HepG2 (cell line): Measurements from ENCODE around the gene DNAL4. TPM values are rescaled to one million over a fixed set of nuclear protein-coding genes. Genes with fewer than 3 reads are reported as not detected.

Source experiments
- ATF4 ChIP-seq, 2 experiments: fragments of 450-650 bp in 1 of 2; sonication (generic) in 1 of 2; formaldehyde crosslinking; IDR thresholded peaks; 2 replicates each; pipeline versions ENCODE4 v1.5.0 to v1.8.0; 2020 to 2022; ENCODE audit warnings: mild to moderate bottlenecking in 1 of 2, missing genetic modification reagents in 1 of 2
- CBX2 ChIP-seq, 2 experiments: fragments of 200-600 bp in 1 of 2; sonication (generic); formaldehyde crosslinking in 1 of 2; IDR thresholded peaks; 2 replicates each; pipeline versions ENCODE4 v1.7.0 to v1.8.1; 2018 to 2022; ENCODE audit warnings: low read depth in 2 of 2, low read length in 1 of 2, mild to moderate bottlenecking in 1 of 2, missing genetic modification reagents in 1 of 2
- CENPX ChIP-seq: sonication (generic); formaldehyde crosslinking; IDR thresholded peaks from 2 replicates; pipeline ENCODE4 v1.9.0; 2021; ENCODE audit warnings: mild to moderate bottlenecking, missing genetic modification reagents, moderate library complexity
- ELF3 ChIP-seq: IDR thresholded peaks from 2 replicates; pipeline ENCODE4 v1.6.1; 2016; ENCODE audit warnings: missing genetic modification reagents, missing compliant biosample characterization
- ISX ChIP-seq: sonication (generic); formaldehyde crosslinking; conservative IDR thresholded peaks from 2 replicates; pipeline ENCODE4 v1.5.0; 2020; ENCODE audit warnings: missing genetic modification reagents
- KMT2B ChIP-seq: IDR thresholded peaks from 2 replicates; pipeline ENCODE4 v1.6.1; 2016; ENCODE audit warnings: missing genetic modification reagents, missing compliant biosample characterization
- NCOA2 ChIP-seq: sonication (generic); formaldehyde crosslinking; IDR thresholded peaks from 2 replicates; pipeline ENCODE4 v1.8.0; 2022; ENCODE audit warnings: inconsistent platforms
- NFAT5 ChIP-seq: sonication (generic); formaldehyde crosslinking; IDR thresholded peaks from 2 replicates; pipeline ENCODE4 v1.4.0; 2020; ENCODE audit warnings: missing genetic modification reagents
- RARA ChIP-seq: IDR thresholded peaks from 2 replicates; pipeline ENCODE4 v1.6.1; 2016; ENCODE audit warnings: missing genetic modification reagents, missing compliant biosample characterization
- TRIM24 ChIP-seq: sonication (generic); formaldehyde crosslinking; IDR thresholded peaks from 2 replicates; pipeline ENCODE4 v1.8.0; 2022; ENCODE audit warnings: mild to moderate bottlenecking, missing genetic modification reagents
- ZNF382 ChIP-seq: sonication (generic); formaldehyde crosslinking; IDR thresholded peaks from 2 replicates; pipeline ENCODE4 v1.5.0; 2020; ENCODE audit warnings: missing genetic modification reagents, mild to moderate bottlenecking, borderline replicate concordance
- ZNF646 ChIP-seq: sonication (generic); formaldehyde crosslinking; IDR thresholded peaks from 2 replicates; pipeline ENCODE4 v1.9.0; 2021; ENCODE audit warnings: mild to moderate bottlenecking, missing genetic modification reagents
- ZNF75D ChIP-seq: sonication (generic); formaldehyde crosslinking; IDR thresholded peaks from 2 replicates; pipeline ENCODE4 v1.8.1; 2023; ENCODE audit warnings: missing genetic modification reagents, mild to moderate bottlenecking, borderline replicate concordance
- polyA plus RNA-seq, 8 experiments: library from polyadenylated mRNA; depleted of rRNA in 3 of 8; stranded (reverse) in 7 of 8; unstranded in 1 of 8; fragments of >200 nt; fragmentation: Illumina TruSeq in 4 of 8; extraction: Trizol in 4 of 8; gene quantifications; 2 replicates each; pipeline versions ENCODE4 v1.2.1 to v1.2.3, GENCODE V29; 2011 to 2016; ENCODE audit warnings: low read depth in 4 of 8, missing spikeins in 1 of 8, mixed read lengths in 1 of 8; ENCODE audit not compliant: insufficient read depth in 1 of 8
- total RNA-seq, 5 experiments: library from RNA; depleted of rRNA; stranded (reverse); fragments of >200 nt; fragmentation: Illumina TruSeq; extraction: Trizol; gene quantifications; 2 replicates each; pipeline ENCODE4 v1.2.3, GENCODE V29; 2016; ENCODE audit warnings: low read depth in 1 of 5
- TF ChIP-seq, protein P1 (sequence below): sonication (generic); formaldehyde crosslinking; IDR thresholded peaks from 2 replicates; pipeline ENCODE4 v1.8.0; 2022; ENCODE audit warnings: missing genetic modification reagents, mild to moderate bottlenecking, moderate library complexity, borderline replicate concordance

DNAL4 gene
- total and polyA plus RNA-seq, 2 of the 13 experiments (the other 11 are each of a cell fraction or from before 2014, with no cell fraction given): 8.0 to 10.7 TPM

DNA sequence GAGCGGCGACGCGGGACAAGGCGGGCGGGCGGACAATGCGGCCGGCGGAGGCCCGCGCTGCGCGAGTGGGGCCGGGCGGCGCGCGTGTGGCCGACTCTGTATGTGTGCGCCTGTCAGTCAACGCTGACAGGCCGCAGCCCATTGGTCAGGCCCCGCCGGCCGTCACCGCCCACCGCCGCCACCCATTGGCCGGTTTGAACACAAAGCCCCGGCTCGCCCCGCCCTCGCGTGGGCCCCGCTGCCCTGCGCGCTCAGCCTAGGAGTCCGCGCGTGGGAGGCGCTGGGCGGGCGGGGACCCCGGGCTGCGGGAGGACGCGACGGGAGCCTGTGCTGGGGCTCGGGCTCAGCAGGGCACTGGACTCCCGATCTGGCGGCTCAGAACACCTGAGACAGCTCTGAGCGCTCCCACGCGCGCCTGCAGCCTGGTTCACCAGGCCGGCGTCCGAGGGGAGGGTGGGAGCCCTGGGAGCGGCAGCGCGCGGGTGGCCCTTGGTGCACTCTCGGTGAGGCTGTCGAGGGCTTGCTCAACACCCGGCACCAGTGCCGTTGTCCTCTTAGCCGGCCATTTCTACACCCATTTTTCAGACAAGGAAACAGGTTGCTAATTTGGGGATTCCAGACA, 37.9 kb downstream of the DNAL4 start, which contains the start of gene SUN2 (continued):
- TF ChIP-seq, protein P1, sequence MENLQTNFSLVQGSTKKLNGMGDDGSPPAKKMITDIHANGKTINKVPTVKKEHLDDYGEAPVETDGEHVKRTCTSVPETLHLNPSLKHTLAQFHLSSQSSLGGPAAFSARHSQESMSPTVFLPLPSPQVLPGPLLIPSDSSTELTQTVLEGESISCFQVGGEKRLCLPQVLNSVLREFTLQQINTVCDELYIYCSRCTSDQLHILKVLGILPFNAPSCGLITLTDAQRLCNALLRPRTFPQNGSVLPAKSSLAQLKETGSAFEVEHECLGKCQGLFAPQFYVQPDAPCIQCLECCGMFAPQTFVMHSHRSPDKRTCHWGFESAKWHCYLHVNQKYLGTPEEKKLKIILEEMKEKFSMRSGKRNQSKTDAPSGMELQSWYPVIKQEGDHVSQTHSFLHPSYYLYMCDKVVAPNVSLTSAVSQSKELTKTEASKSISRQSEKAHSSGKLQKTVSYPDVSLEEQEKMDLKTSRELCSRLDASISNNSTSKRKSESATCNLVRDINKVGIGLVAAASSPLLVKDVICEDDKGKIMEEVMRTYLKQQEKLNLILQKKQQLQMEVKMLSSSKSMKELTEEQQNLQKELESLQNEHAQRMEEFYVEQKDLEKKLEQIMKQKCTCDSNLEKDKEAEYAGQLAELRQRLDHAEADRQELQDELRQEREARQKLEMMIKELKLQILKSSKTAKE (CRISPR knock-in tag): no peak
- TF ChIP-seq ZNF75D (no peak), ATF4 (CRISPR knock-in tag; IDR thresholded peaks at IDR 0.05) (no peak), KMT2B (CRISPR knock-in tag) (no peak), ELF3 (CRISPR knock-in tag) (no peak; the same call in 1 of the 2 replicates), ISX (CRISPR knock-in tag) (no peak), ZNF382 (CRISPR knock-in tag) (no peak), RARA (CRISPR knock-in tag) (no peak), TRIM24 (no peak), NFAT5 (CRISPR knock-in tag) (0 out of 2 replicates have a peak, but pooled peaks have one; percentile 60), NCOA2 (CRISPR knock-in tag) (no peak), ZNF646 (CRISPR knock-in tag) (no peak), CBX2 (IDR thresholded peaks at IDR 0.05; ENCODE audit: low read depth, low read length) (no peak), CBX2 (CRISPR knock-in tag; IDR thresholded peaks at IDR 0.05; ENCODE audit: low read depth) (no peak), CENPX (no peak)
